Ovary (tissue), 9 donors: Measurements from ENCODE around the gene ATF7IP. TPM values are rescaled to one million over a fixed set of nuclear protein-coding genes. Genes with fewer than 3 reads are reported as not detected.

Experiments used
- DNase-seq, 5 donors: peaks; one replicate each; pipeline ENCODE4 v3.0.0-alpha.2; 2019 to 2020
- H3K27ac ChIP-seq, 2 donors: fragments of 200-600 bp; one replicate each; pipeline versions ENCODE4 v1.5.1 to v1.8.0; 2019 to 2022
- H3K27me3 ChIP-seq: fragments of 200-600 bp; one replicate; pipeline ENCODE4 v1.8.0; 2022
- H3K36me3 ChIP-seq: fragments of 200-600 bp; sonication (generic); one replicate; pipeline ENCODE4 v1.5.1; 2019
- H3K4me1 ChIP-seq: one replicate; pipeline ENCODE4 v1.8.1; 2013; ENCODE audit warnings: mild to moderate bottlenecking, moderate library complexity; ENCODE audit not compliant: insufficient read depth
- H3K4me3 ChIP-seq: fragments of 200-600 bp; sonication (generic); one replicate; pipeline ENCODE4 v1.5.1; 2017
- H3K9me3 ChIP-seq, 2 donors: fragments of 200-600 bp in 1 of 2; sonication (generic) in 1 of 2; one replicate each; pipeline versions ENCODE4 v1.5.1 to v1.8.1; 2013 to 2019; ENCODE audit warnings: mild to moderate bottlenecking in 1 of 2, moderate library complexity in 1 of 2
- CTCF ChIP-seq, 3 donors: fragments of 450-650 bp in 2 of 3; fragments of 200-600 bp in 1 of 3; IDR thresholded peaks; one replicate each; pipeline versions ENCODE4 v1.5.1 to v1.8.0; 2016 to 2022; ENCODE audit warnings: antibody characterized with exemption in 3 of 3, mild to moderate bottlenecking in 1 of 3
- EP300 ChIP-seq: sonication (generic); formaldehyde crosslinking; IDR thresholded peaks from one replicate; pipeline ENCODE4 v1.6.1; 2017; ENCODE audit warnings: antibody characterized with exemption
- POLR2A ChIP-seq: fragments of 450-650 bp; IDR thresholded peaks from one replicate; pipeline ENCODE4 v1.6.1; 2017; ENCODE audit warnings: antibody characterized with exemption, mild to moderate bottlenecking, moderate library complexity
- WGBS, 3 donors: extraction: QIAGEN DNeasy Blood & Tissue Kit in 1 of 3; methylation state at CpG; one replicate each; pipeline versions ENCODE4 v1.1.5 to v1.1.7; 2013 to 2017; 5-methylcytosine and 5-hydroxymethylcytosine counted together
- intact Hi-C, 4 donors: fragments of 100-400 bp; cut with DNase I; formaldehyde crosslinking; loops; one replicate each; pipeline versions ENCODE4 v1.11.0 to v1.15.1; 2022 to 2023
- polyA plus RNA-seq, 2 donors: library from polyadenylated mRNA; stranded (reverse); fragments of 200-250 nt in 1 of 2; fragments of 350-450 nt in 1 of 2; fragmentation: Illumina TruSeq in 1 of 2; extraction: RNeasy Lipid Tissue Mini Kit (QIAGEN cat#74804) in 1 of 2; gene quantifications; one replicate each; pipeline ENCODE4 v1.2.3, GENCODE V29; 2013 to 2014
- total RNA-seq, 7 donors: library from RNA; depleted of rRNA in 2 of 7; stranded (reverse); fragments of >200 nt in 2 of 7; fragmentation: NEBNext Ultra II Directional in 3 of 7; extraction: Animal tissue kit (Norgen Biotek cat#: 25700) in 3 of 7; gene quantifications; one replicate each; pipeline versions ENCODE4 v1.1.0 to v1.2.4, GENCODE V29; 2016 to 2023
- donor health status: DM: no; HTN: no; CAD: no; lungs with moderate emphysema.
- donor health status: DM: no; HTN: no; CAD: no.
- donor health status: Bipolar disorder and iron deficiency.
- donor health status: DM: yes; HTN: yes; CAD: no.
- donor health status: DM: no; HTN: no; CAD: no.
- donor health status: DM: yes; HTN: yes; CAD: no.

The ATF7IP gene
- total and polyA plus RNA-seq, 9 donors: 12.4 to 91.5 (median 71.9) TPM

- intact Hi-C loops: loop anchor here in 1 of 4 donors (10.0 kb wide), 1 partner anchor 521 kb away; no protein-coding TSS in a partner anchor
- TF ChIP-seq POLR2A (no peak), CTCF (IDR thresholded peaks at IDR 0.05) (no peak), EP300 (no peak)
- Histone ChIP-seq H3K36me3 (no peaks in the 10 kb centered on the region), H3K27ac (no peak overlapping the region), H3K4me3 (no peak overlapping the region), H3K9me3 (no peaks in the 10 kb centered on the region), H3K27me3 (no peaks in the 10 kb centered on the region), H3K4me1 (no peaks in the 10 kb centered on the region)
- DNase-seq: no peak
- WGBS, 3 donors: 75 to 76% (median 75%) methylated on average over 7 of the region's 7 CpGs
Measured at GRCh38 chr12:14545144-14546124, 180.0 kb downstream of the ATF7IP start.

DNA sequence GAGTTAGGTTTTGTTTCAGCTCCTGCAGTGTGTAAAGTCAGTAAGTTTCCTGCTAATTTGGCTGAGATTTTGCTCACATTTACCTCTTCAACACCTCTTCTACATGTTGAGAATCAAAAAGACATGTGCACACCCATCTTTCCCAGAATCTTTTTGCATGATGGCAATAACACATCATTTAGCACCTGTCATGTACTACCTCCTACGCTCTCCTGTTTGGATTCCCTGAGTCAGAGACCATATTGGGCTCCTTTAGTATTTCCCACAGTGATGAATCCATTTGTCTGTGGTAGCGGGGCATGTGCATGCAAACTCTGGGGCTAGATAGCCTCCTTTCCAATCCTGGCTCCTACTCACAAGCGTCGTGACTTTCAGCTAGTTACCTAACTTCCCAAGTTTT lies 182.1 kb downstream of the ATF7IP start:
- TF ChIP-seq EP300 (no peak), POLR2A (no peak), CTCF (IDR thresholded peaks at IDR 0.05) (no peak)
- 98 to 99% (median 98%) methylated on average over 4 of the region's 4 CpGs for WGBS, 3 donors

DNA sequence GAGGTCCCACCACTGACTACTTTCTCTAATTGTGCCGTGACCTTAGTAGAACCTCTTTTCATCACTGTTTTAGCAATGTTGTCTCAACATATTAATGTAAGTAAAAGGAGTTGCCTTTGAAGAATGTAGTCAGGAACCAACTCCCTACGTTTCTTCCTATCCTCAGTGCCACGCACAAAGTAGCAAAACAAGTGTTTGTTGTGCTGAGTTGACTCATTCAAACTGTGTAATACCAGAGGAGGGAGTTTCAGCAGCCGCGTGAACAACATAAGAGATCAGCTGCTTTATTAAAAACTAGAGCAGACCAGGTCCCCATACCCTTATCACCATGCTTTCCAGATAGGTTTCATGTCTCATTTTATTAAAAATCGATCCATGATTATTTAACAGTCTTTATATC lies 183.1 kb downstream of the ATF7IP start:
- no peak for DNase-seq

More for the DNA sequence above, 182.1 kb downstream of the ATF7IP start:
- Histone ChIP-seq H3K36me3 (no peaks in the 10 kb centered on the region), H3K9me3 (no peaks in the 10 kb centered on the region), H3K4me3 (no peak overlapping the region), H3K4me1 (no peaks in the 10 kb centered on the region), H3K27ac (no peak overlapping the region), H3K27me3 (no peaks in the 10 kb centered on the region)
- intact Hi-C loops: loop anchor here in 1 of 4 donors (10.0 kb wide), 1 partner anchor 523 kb away; no protein-coding TSS in a partner anchor
- no peak for DNase-seq

More for the DNA sequence above, 183.1 kb downstream of the ATF7IP start:
- H3K27ac ChIP-seq: no peak overlapping the region
- intact Hi-C loops: loop anchor here in 1 of 4 donors (10.0 kb wide), 1 partner anchor 524 kb away; no protein-coding TSS in a partner anchor
- WGBS, 3 donors: 93 to 94% (median 93%) methylated on average over 6 of the region's 6 CpGs
- no peak for TF ChIP-seq CTCF (IDR thresholded peaks at IDR 0.05)
- no peak for TF ChIP-seq EP300
- no peaks in the 10 kb centered on the region for H3K27me3 ChIP-seq
- H3K4me1 ChIP-seq: no peaks in the 10 kb centered on the region
- no peaks in the 10 kb centered on the region for H3K9me3 ChIP-seq
- H3K36me3 ChIP-seq: no peaks in the 10 kb centered on the region
- H3K4me3 ChIP-seq: no peak overlapping the region

Other genes starting within 250 kb of the ATF7IP start
- 10 to 100 TPM in 1 of 7 donors, 1 to 10 TPM in 6; 1.1 to 12.9 (median 4.6) TPM for gene PLBD1, start 202.2 kb downstream of the ATF7IP start, total RNA-seq
- gene PLBD1, start 202.2 kb downstream of the ATF7IP start, polyA plus RNA-seq: 10 to 100 TPM in 1 of 2 donors, 1 to 10 TPM in 1; 3.5 to 54.0 TPM